CD4-positive, alpha-beta T cell treated with Interleukin-6 for 4 hours (primary cell): ENCODE results near the gene KCNAB2.

ENCODE experiments used
- DNase-seq: peaks from one replicate; pipeline ENCODE4 v3.0.0-alpha.2; 2020; ENCODE audit warnings: mixed read lengths

The KCNAB2 gene

DNA sequence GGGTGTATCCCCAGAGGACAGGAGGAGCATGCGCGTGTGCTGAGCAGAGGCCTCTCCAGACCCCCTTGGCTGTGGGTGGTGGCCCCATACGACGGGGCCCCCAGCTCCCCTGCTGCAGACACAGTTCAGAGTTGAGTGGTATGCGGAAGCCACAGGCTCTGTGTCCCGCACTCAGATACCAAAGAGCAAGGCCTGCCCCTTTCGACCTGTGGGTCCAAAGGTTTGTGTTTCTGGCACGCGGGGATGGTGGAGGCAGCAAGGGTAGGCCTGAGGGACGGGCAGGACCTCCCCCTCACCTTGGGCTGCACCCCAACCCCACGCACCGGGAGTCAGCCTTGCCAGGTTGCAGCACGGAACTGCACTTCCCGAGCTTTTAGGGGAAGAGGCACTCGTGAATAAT, at the start of gene KCNAB2:
TSS of gene KCNAB2 (plus strand) at position 328 of the 400 bp plus-strand sequence. CDS start 5,649 bp downstream, outside the sequence.
- DNase-seq, result no peak

DNA sequence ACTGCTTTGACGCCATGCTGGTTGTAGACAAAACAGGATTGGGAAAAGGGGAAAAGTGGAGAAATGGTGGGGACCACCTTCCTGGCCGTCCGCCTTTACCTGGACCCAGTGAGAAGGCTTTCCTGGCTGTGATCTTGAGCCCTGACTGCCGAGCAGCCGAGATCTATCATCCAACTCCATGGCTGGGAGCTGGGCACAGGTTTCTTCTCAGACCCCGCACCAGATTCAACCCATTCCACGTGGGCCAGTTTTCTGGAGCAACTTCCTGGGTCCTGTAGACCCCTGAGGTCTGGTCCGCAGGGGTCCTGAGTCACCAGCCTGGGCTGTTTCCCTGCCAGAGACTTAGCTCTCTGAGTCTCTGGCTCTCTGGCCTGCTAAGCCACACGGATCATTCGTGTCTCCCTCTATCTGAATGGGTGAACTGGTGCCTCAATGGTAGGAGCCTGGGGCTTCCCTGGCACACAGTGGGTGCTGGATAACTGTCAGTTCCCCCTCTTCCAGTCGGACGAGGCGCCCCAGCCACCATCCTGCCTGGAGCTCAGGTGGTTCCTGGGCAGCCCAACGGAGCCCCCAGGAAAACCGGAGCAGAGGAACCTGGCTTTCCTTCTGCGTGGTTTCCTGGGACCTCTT, 48.9 kb upstream of the KCNAB2 start:
- DNase-seq, result no peak

DNA sequence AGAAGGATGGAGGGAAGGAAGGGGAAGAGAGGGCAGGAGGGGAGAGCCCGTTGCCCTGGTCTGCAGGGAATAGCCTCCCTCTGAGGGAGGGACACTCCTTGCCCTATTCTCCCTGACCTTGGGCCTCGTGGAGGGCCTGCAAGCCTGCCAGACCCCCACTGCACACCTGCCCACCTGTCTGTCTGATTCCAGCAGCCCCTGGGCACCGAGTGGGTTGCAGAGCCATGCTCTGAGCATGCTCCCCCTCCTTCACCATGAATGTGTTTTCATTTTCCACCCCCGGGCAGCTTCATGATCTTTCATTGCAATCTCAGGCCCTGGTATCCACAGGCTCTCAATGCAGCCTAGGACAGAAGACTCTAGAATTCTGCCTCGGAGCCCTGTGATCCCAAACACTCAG, 48.4 kb upstream of the KCNAB2 start:
- DNase-seq, result no peak

DNA sequence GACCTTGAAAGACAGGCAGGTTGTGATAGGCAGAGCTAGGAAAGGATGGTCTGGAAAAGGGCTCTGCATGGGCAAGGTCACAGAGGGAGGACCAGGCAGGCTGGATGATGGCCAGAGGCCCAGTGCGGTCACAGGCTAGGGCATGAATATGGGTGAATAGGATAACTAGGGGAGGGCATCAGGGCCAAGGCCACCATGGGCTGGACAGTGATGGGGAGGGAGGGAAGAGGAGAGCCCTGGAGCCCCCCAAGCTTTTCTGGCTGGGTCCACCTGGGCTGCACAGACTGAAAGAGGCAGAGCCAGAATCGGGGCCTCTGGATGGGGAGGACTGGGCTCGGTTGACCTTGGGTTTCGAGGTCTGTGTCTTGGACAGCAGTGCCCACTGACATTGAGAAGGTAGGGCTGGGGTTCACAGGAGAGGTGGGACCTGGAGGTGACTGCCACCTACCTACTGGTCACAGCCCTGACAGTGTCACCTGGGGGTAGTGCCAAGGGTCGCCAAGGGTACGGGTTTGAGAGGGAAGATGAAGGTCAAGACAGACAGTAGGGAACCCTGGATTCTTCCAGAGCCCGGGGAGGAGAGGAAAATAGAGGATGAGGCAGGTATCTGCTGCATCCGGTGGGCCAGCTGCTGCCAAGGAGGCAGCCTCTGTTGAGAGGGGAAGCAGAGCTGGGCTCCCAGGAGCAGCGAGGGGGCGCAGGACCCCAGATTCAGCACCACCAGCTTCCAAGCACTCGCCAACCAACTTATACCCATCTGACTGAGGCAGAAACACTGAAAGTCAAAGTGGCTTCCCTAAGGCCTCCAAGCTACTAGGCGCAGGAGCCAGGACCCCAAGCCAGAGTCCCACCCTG, 47.4 kb upstream of the KCNAB2 start:
- no peak for DNase-seq

- DNase-seq, result no peak
Measured at GRCh38 chr1:5998906-5999301, 46.8 kb upstream of the KCNAB2 start.

DNA sequence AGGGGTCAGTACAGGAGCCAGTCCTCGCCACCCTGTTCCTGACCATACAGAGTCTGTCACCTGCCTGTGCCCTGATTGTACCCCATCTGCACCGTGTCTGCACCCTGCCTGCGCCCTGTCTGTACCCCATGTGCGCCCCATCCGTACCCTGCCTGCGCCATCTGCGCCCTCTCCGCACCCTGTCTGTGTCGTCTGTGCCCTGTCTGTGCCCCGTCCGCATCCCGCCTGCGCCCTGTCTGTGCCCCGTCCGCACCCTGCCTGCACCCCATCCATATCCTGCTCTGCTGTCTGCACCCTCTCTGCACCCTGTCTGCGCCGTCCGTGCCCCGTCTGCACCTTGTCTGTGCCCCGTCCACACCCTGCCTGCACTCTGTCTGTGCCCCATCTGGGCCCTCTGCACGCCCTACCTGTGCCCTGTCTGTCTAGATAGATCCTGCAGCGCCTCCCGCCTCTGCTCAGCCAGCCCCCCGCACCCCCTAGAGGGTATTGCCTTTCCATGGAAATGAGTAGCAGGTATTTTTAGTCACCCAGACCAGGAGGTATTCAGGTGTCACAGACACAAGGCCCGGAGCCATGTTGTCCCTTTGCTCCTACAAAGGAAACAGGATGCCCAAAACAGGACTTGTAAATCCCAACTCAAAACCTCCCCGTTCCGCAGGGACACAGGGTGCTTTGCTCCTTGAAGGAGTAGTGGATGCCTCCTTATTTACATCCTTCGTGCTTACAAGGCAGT, 45.8 kb upstream of the KCNAB2 start:
- no peak for DNase-seq

GRCh38 chr1:6000444-6001288, 45.0 kb upstream of the KCNAB2 start:
- DNase-seq, result no peak

GRCh38 chr1:6001992-6002576, 43.6 kb upstream of the KCNAB2 start:
- DNase-seq, result no peak

DNA sequence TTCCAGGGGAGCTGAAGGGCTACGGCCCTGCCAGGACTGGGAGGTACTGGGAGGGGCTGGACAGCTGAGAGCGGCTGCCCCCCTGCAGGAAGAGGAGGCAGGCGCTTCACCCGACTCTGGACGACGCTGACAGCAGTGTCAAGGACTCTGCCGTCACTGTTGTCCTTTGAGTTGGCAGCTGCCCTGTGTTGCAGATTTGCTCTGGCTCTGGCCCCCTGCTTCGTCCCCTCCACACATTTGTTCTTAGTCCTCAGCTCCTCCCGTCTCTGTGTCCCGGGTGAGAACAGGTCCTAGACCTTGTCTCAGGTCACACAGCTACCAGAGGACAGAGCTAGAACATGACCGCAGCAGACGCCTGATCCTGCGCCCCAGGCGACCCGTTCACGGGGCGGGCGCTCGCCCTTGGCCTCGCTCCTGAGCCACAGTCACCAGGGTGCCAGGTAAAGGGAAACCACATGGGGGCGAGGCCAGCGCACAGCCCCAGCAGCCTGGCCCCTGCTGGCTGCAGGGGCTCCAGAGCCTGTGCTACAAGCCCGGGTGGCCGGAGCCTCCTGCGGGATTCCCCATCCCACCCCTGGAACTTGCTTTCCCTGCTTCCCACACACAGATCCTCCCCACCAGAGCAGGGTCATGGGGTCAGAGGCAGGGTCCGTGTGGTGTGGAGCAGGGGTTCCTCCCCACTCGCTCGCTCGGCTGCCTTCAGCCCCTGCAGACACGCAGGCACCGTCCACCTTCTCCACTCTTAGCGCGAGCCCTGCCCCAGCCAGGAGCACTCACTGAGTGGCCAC, 42.8 kb upstream of the KCNAB2 start:
- no peak for DNase-seq

- DNase-seq, result no peak
Measured at GRCh38 chr1:6003568-6004411, 41.9 kb upstream of the KCNAB2 start.

DNA sequence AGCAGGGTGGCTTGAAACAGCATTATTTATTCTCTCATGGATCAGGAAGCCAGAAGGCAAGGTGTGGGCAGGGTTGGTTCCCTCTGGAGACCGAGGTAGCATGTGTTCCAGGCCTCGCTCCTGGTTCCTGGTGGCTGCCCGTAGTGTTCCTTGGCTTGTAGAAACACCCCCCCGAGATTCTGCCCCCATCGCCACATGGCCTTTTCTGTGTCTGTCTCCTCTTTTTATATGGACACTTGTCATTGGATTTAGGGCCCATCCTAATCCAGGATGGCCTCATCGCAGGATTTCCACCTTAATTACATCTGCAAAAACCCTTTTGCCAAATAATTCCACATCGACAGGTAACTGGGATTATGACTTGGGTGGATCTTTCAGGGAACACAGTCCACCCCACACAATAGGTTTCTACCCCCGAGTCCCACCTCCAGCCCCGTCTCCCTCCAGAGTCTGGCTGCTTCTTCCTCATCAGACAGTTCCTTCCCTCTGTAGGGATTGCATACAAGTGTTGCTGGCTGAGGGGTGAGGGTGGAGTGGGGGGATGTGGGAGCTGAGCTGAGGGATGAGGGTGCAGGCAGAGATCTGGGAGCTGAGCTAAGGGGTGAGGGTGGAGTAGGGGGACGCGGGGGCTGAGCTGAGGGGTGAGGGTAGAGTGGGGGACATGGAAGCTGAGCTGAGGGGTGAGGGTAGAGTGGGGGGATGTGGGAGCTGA, 41.1 kb upstream of the KCNAB2 start:
- DNase-seq, result no peak

DNA sequence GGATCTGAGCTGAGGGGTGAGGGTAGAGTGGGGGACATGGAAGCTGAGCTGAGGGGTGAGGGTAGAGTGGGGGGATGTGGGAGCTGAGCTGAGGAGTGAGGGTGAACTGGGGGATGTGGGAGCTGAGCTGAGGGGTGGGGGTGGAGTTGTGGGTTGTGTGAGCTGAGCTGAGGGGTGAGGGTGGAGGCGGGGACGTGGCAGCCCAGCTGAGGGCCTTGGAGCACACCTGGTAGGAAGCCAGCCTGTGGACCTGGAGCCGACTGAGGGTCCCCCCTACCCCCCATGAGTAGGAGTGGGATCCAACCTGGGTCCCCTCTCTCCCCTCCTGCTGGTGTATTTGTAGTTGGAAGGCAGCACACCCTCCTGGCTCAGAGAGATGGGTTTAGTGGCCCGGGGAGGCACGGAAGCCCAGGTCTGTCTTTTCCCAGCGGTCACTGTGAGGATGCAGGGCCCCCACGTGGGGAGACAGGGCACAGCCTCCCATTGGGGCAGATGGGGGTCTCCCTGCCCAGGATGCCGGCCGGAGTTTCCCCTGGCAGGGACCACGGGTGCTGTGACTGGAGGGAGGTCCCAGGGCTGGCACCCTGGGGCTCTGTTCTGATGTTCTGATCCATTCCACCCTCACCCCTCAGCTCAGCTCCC, 40.3 kb upstream of the KCNAB2 start:
- DNase-seq, result no peak

DNA sequence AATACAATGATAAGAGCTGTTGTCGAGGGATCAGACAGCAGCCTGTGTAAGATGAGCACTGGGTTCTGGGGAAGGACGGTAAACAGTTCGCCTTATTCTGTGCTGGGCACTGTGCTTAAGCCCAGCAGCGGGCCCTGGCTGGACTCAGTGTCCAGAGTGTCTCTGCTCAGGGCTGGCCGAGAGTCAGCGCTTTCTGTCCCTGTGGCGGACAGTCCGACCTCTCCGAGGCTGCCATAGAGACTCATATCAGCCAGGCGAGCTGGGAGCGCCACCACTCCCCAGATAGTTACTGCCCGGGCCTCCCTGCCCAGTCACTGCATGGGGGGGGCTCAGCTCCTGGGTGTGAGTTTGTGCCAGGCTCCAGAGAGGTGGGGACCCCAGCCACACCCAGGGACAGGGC, 38.8 kb upstream of the KCNAB2 start:
- no peak for DNase-seq

- no peak for DNase-seq
Measured at GRCh38 chr1:6007318-6008083, 38.2 kb upstream of the KCNAB2 start.

- no peak for DNase-seq
Measured at GRCh38 chr1:6008084-6008415, 37.6 kb upstream of the KCNAB2 start.

GRCh38 chr1:6008696-6009095, 37.0 kb upstream of the KCNAB2 start:
- no peak for DNase-seq

- DNase-seq, result no peak
Measured at GRCh38 chr1:6009120-6010040, 36.3 kb upstream of the KCNAB2 start.

DNA sequence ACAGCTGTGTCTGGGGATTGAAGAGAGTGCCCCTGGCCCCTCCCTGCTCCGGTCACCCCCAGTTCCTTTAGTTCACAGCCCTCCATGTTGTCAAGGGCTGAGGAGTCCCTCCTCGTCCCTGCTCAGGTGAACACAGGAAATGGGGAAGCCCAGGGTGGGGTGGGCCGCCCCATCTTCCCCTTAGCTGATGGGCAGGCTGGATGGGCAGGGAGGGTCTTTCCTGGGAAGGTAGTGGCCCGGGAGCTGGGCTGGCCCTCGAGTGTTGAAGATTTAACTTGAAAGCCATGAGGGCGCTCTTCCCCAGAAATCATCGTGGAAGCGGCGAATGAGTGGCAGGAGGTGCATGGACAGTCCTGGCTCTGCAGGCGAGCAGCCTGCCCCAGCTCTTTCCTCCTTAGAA, 35.1 kb upstream of the KCNAB2 start:
- DNase-seq, result no peak
